Heart right ventricle (tissue), 16 donors: ENCODE measurements around the gene SMOC1. TPM values are rescaled to one million over a fixed set of nuclear protein-coding genes. Genes with fewer than 3 reads are reported as not detected.

ENCODE experiments used
- ATAC-seq, 8 donors: fragments of 200-7000 bp; cut with Tn5 transposase; one replicate each; pipeline ENCODE4 v1.9.1; 2020; ENCODE audit warnings: mild to moderate bottlenecking in 8 of 8, moderate library complexity in 8 of 8, moderate number of reproducible peaks in 1 of 8
- DNase-seq, 2 donors: peaks; one replicate each; pipeline ENCODE4 v3.0.0-alpha.2; 2020
- H3K27ac ChIP-seq, 10 donors: fragments of 200-600 bp; sonication (generic) in 2 of 10; one replicate each; pipeline versions ENCODE4 v1.5.0 to v1.8.0; 2020 to 2022; ENCODE audit warnings: mild to moderate bottlenecking in 3 of 10
- H3K27me3 ChIP-seq, 7 donors: fragments of 200-600 bp; one replicate each; pipeline ENCODE4 v1.8.0; 2021 to 2022; ENCODE audit warnings: mild to moderate bottlenecking in 2 of 7
- H3K36me3 ChIP-seq, 9 donors: fragments of 200-600 bp; sonication (generic) in 1 of 9; one replicate each; pipeline versions ENCODE4 v1.5.0 to v1.8.0; 2020 to 2022; ENCODE audit warnings: mild to moderate bottlenecking in 2 of 9
- H3K4me1 ChIP-seq, 9 donors: fragments of 200-600 bp; sonication (generic) in 1 of 9; one replicate each; pipeline versions ENCODE4 v1.5.0 to v1.8.0; 2020 to 2022; ENCODE audit warnings: mild to moderate bottlenecking in 4 of 9
- H3K4me3 ChIP-seq, 10 donors: fragments of 200-600 bp; sonication (generic) in 2 of 10; one replicate each; pipeline versions ENCODE4 v1.5.0 to v1.8.0; 2020 to 2022; ENCODE audit warnings: mild to moderate bottlenecking in 7 of 10, moderate library complexity in 2 of 10
- H3K9me3 ChIP-seq, 11 donors: fragments of 200-600 bp in 10 of 11; sonication (generic) in 2 of 11; one replicate each; pipeline versions ENCODE4 v1.5.0 to v1.8.0; 2013 to 2022; ENCODE audit warnings: mild to moderate bottlenecking in 2 of 11, control low read depth in 1 of 11, moderate library complexity in 1 of 11
- CTCF ChIP-seq, 9 donors: fragments of 200-600 bp; sonication (generic) in 2 of 9; IDR thresholded peaks; one replicate each; pipeline versions ENCODE4 v1.5.0 to v1.8.0; 2021 to 2022; ENCODE audit warnings: antibody characterized with exemption in 9 of 9, mild to moderate bottlenecking in 5 of 9, moderate library complexity in 1 of 9
- WGBS, 2 donors: extraction: QIAGEN DNeasy Blood & Tissue Kit; methylation state at CpG; one replicate each; pipeline ENCODE4 v1.1.7; 2013; ENCODE audit warnings: inconsistent platforms in 1 of 2; 5-methylcytosine and 5-hydroxymethylcytosine counted together
- intact Hi-C, 10 donors: fragments of 100-400 bp; cut with DNase I; formaldehyde crosslinking; loops; one replicate each; pipeline versions ENCODE4 v1.11.1 to v1.14.2; 2022
- polyA plus RNA-seq, 2 donors: library from polyadenylated mRNA; stranded (reverse); fragments of 200-250 nt; gene quantifications; one replicate each; pipeline ENCODE4 v1.2.3, GENCODE V29; 2013
- total RNA-seq, 10 donors: library from RNA; stranded (reverse); fragmentation: NEBNext Ultra II Directional in 3 of 10; extraction: Animal tissue kit (Norgen Biotek cat#: 25700) in 3 of 10; gene quantifications; one replicate each; pipeline versions ENCODE4 v1.2.1 to v1.2.4, GENCODE V29; 2021 to 2023
- donor health status: Arrhythmogenic right ventricular cardiomyopathy.
- donor health status: ischemic (EF 13 %, LVEDD 7.1; RV severe dilation, severe dysfunction).
- donor health status: healthy with polysubstance abuse.
- donor health status: DM: no; HTN: yes; CAD: no.
- donor health status: DM: no; HTN: no; CAD: no.
- donor health status: ischemic (EF 25% LVEDD 6.9; RV normal size, moderate dysfunction).
- donor health status: ischemic (EF 25% LVEDD 5.7; RV mildly dilated, moderate dysfunction).
- donor health status: healthy.
- donor health status: DM: yes; HTN: yes; CAD: no.
- donor health status: Ischemic cardiomyopathy.
- donor health status: ischemic (EF 35%, LVEDD 5.7; RV mildly dilated, moderate dysfunction).
- donor health status: nonischemic (EF 11% LVEDD 7.7; RV severe dilation, severe dysfunction).
- donor health status: DM: yes; HTN: yes; CAD: no.
- donor health status: PGD.
- donor health status: ischemic (EF 29% LVEDD 5.4; RV normal size, mild dysfunction).
- donor health status: nonischemic (EF 23%, LVEDD 6.1; RV moderate dilation, normal function).

SMOC1 gene
- total and polyA plus RNA-seq, 12 donors: 0.15 to 6.8 (median 1.3) TPM

- Histone ChIP-seq H3K36me3 (no peaks in the 10 kb centered on the region), H3K27me3 (peaks cover 0 to 24% (median 9%) of the 10 kb centered on the region in 7 donors), H3K27ac (peak overlapping the region in 1 of 10 donors; percentile 55), H3K9me3 (no peaks in the 10 kb centered on the region), H3K4me3 (no peak overlapping the region), H3K4me1 (peaks cover 0 to 27% (median 8%) of the 10 kb centered on the region in 9 donors)
- no peak for DNase-seq
- WGBS, 2 donors: 55 to 73% methylated on average over 2 of the region's 2 CpGs
- intact Hi-C loops: no loop called here
- no peak for TF ChIP-seq CTCF (IDR thresholded peaks at IDR 0.05)
- peak in 1 of 8 donors; percentile 8 for ATAC-seq
Observed at GRCh38 chr14:70018230-70018629, 139.0 kb downstream of the SMOC1 start.

GRCh38 chr14:70018713-70019211 lies 139.5 kb downstream of the SMOC1 start:
- 56 to 61% methylated on average over 9 of the region's 9 CpGs for WGBS, 2 donors
- Histone ChIP-seq H3K4me1 (peaks cover 0 to 27% (median 8%) of the 10 kb centered on the region in 9 donors), H3K27ac (peak overlapping the region in 3 of 10 donors; percentile 25 to 55 (median 29)), H3K27me3 (peaks cover 0 to 22% (median 9%) of the 10 kb centered on the region in 7 donors), H3K9me3 (no peaks in the 10 kb centered on the region), H3K36me3 (no peaks in the 10 kb centered on the region), H3K4me3 (peak overlapping the region in 7 of 10 donors; percentile 23 to 42 (median 37))
- no peak for TF ChIP-seq CTCF (IDR thresholded peaks at IDR 0.05)
- ATAC-seq (peak; percentile 49 to 82 (median 65)), DNase-seq (peak in 1 of 2 donors; percentile 27)
- intact Hi-C loops: no loop called here

- intact Hi-C loops: loop anchor here in 3 of 10 donors (10.0 kb wide), 2 partner anchors 435 to 475 kb away; no protein-coding TSS in a partner anchor
- Histone ChIP-seq H3K36me3 (no peaks in the 10 kb centered on the region), H3K27me3 (peaks cover 0 to 13% (median 4%) of the 10 kb centered on the region in 7 donors), H3K9me3 (no peaks in the 10 kb centered on the region), H3K4me1 (peaks cover 0 to 27% (median 8%) of the 10 kb centered on the region in 9 donors), H3K27ac (peak overlapping the region in 1 of 10 donors; percentile 55), H3K4me3 (no peak overlapping the region)
- no peak for TF ChIP-seq CTCF (IDR thresholded peaks at IDR 0.05)
- DNase-seq (no peak), ATAC-seq (no peak)
Observed at GRCh38 chr14:70019695-70020094, 140.5 kb downstream of the SMOC1 start.

- Histone ChIP-seq H3K27ac (no peak overlapping the region), H3K36me3 (no peaks in the 10 kb centered on the region), H3K4me1 (peaks cover 0 to 27% (median 8%) of the 10 kb centered on the region in 9 donors), H3K4me3 (no peak overlapping the region), H3K9me3 (no peaks in the 10 kb centered on the region), H3K27me3 (peaks cover 0 to 5% (median 4%) of the 10 kb centered on the region in 7 donors)
- TF ChIP-seq CTCF (IDR thresholded peaks at IDR 0.05): no peak
- ATAC-seq: peak in 1 of 8 donors; percentile 32
- no peak for DNase-seq
- intact Hi-C loops: loop anchor here in 3 of 10 donors (10.0 kb wide), 2 partner anchors 436 to 476 kb away; no protein-coding TSS in a partner anchor
- WGBS, 2 donors: 45 to 54% methylated on average over 8 of the region's 8 CpGs
Observed at GRCh38 chr14:70020352-70021170, 141.3 kb downstream of the SMOC1 start.
